Left lung (tissue), 10 donors: Measurements from ENCODE around the gene RENBP. TPM values are rescaled to one million over a fixed set of nuclear protein-coding genes. Genes with fewer than 3 reads are reported as not detected.

Experiments used
- ATAC-seq: fragments of 200-7000 bp; cut with Tn5 transposase; one replicate; pipeline ENCODE4 v1.9.1; 2020; ENCODE audit warnings: moderate library complexity
- DNase-seq, 4 donors: peaks; one replicate each; pipeline ENCODE4 v3.0.0-alpha.2; 2013 to 2020
- H3K27ac ChIP-seq, 2 donors: fragments of 200-600 bp; sonication (generic) in 1 of 2; one replicate each; pipeline versions ENCODE4 v1.5.0 to v1.8.0; 2020 to 2021
- H3K27me3 ChIP-seq, 2 donors: fragments of 200-600 bp; sonication (generic) in 1 of 2; one replicate each; pipeline versions ENCODE4 v1.5.0 to v1.8.0; 2020 to 2021
- H3K36me3 ChIP-seq, 2 donors: fragments of 200-600 bp; sonication (generic) in 1 of 2; one replicate each; pipeline versions ENCODE4 v1.5.0 to v1.8.0; 2020 to 2021
- H3K4me1 ChIP-seq, 2 donors: fragments of 200-600 bp; one replicate each; pipeline ENCODE4 v1.8.0; 2021
- H3K4me3 ChIP-seq, 2 donors: fragments of 200-600 bp; sonication (generic) in 1 of 2; one replicate each; pipeline versions ENCODE4 v1.5.0 to v1.8.0; 2020 to 2021; ENCODE audit warnings: mild to moderate bottlenecking in 1 of 2
- H3K9me3 ChIP-seq, 2 donors: fragments of 200-600 bp; sonication (generic) in 1 of 2; one replicate each; pipeline versions ENCODE4 v1.5.0 to v1.8.0; 2020 to 2021
- CTCF ChIP-seq, 2 donors: fragments of 200-600 bp; sonication (generic) in 1 of 2; IDR thresholded peaks; one replicate each; pipeline versions ENCODE4 v1.5.0 to v1.8.0; 2021; ENCODE audit warnings: antibody characterized with exemption in 2 of 2
- intact Hi-C, 2 donors: fragments of 100-400 bp; cut with DNase I; formaldehyde crosslinking; loops; one replicate each; pipeline versions ENCODE4 v1.11.2 to v1.14.2; 2022
- polyA plus RNA-seq, 6 donors: library from polyadenylated mRNA; unstranded; fragments of 120-200 nt; gene quantifications; one replicate each; pipeline ENCODE4 v1.2.1, GENCODE V29; 2013; ENCODE audit not compliant: insufficient read length in 6 of 6
- total RNA-seq, 2 donors: library from RNA; stranded (reverse); fragmentation: NEBNext Ultra II Directional; extraction: Animal tissue kit (Norgen Biotek cat#: 25700); gene quantifications; one replicate each; pipeline ENCODE4 v1.2.1, GENCODE V29; 2021
- donor health status: DM: no; HTN: yes; CAD: no.
- donor health status: DM: no; HTN: no; CAD: no.

The RENBP gene
- total and polyA plus RNA-seq, 8 donors = 5.2 to 62.1 (median 6.7) TPM

DNA sequence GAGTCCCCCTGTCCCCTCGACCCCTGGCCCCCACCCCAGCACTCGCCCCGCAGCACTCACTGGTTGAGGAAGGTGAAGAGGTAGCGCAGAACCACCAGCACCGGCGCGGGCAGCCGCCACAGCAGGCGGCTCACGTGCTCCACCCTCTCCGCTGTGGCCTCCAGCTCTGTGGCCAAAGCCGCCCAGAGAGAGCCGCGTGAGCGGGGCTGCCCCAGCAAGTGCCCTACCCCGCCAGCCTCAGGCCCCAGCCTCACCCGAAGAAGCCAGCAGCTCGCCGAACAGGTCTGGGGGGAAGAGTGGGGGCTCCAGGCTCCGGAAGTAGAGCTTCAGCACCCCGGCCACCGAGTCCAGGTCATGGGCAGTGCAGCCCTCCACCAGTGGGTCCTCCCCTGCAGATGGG lies 34.0 kb downstream of the RENBP start:
- Histone ChIP-seq H3K9me3 (no peaks in the 10 kb centered on the region), H3K36me3 (peaks cover 0 to 68% of the 10 kb centered on the region in 2 donors), H3K4me1 (no peaks in the 10 kb centered on the region), H3K27ac (no peak overlapping the region), H3K27me3 (no peaks in the 10 kb centered on the region), H3K4me3 (no peak overlapping the region)
- intact Hi-C loops = no loop called here
- ATAC-seq = no peak
- DNase-seq = peak in 1 of 4 donors; percentile 45
- no peak for TF ChIP-seq CTCF (IDR thresholded peaks at IDR 0.05)

GRCh38 chrX:153909980-153910360 lies 34.5 kb downstream of the RENBP start:
- Histone ChIP-seq H3K27ac (no peak overlapping the region), H3K9me3 (no peaks in the 10 kb centered on the region), H3K4me3 (no peak overlapping the region), H3K36me3 (peaks cover 0 to 68% of the 10 kb centered on the region in 2 donors), H3K27me3 (no peaks in the 10 kb centered on the region), H3K4me1 (peaks cover 0 to 2% of the 10 kb centered on the region in 2 donors)
- DNase-seq = peak in 1 of 4 donors; percentile 31
- TF ChIP-seq CTCF (IDR thresholded peaks at IDR 0.05) = no peak
- no peak for ATAC-seq
- intact Hi-C loops = no loop called here

DNA sequence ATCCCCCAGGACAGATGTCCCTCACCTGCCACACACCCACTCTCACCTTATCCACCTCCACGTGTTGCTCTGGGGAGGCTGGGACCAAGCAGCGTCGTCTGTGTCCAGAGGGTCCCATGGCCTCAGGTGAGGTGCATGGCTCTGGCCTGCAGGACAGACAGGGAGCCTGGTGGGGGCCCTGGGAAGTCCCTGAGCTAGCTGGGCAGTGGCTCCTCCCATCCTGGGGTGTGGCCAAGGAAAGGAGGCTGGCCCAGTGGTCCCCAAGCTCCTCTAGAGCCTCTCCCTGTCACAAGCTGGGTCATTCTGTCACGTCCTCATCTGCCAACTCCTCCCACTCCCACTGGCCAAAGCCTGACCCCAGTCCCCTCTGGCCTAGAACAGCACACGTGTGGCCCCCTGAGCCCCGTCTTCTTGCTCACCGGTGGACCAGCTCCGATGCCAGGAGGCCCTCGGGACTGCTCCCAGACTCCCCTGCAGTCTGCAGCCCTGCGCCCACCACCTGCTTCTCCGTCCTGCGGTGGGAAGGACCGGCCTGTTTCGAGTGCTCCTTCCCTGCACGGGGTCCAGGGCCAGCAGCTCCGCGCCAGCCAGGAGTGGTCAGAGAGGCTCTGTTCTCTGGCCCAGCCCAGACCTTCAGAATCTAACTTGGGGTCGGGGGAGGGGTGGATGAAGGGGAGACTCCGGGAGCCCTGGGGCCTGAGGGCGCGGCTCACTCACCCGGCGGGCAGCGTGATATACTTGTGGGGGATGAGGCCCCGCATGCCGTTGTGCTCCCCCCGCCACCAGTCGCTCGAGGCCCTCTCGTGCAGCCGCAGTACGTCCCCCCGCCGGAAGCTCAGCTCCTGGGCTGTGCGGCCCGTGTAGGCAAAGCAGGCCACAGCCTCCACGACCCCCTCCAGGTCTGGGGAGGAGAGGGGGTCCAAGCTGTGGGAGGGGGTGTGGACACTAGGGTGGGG lies 35.1 kb downstream of the RENBP start:
- DNase-seq (peak in 1 of 4 donors; percentile 44), ATAC-seq (no peak)
- H3K9me3 ChIP-seq = no peaks in the 10 kb centered on the region
- intact Hi-C loops = no loop called here
- no peak overlapping the region for H3K4me3 ChIP-seq
- H3K27ac ChIP-seq = no peak overlapping the region
- TF ChIP-seq CTCF (IDR thresholded peaks at IDR 0.05) = no peak
- no peaks in the 10 kb centered on the region for H3K27me3 ChIP-seq
- H3K36me3 ChIP-seq = peaks cover 0 to 64% of the 10 kb centered on the region in 2 donors
- peaks cover 0 to 9% of the 10 kb centered on the region in 2 donors for H3K4me1 ChIP-seq

DNA sequence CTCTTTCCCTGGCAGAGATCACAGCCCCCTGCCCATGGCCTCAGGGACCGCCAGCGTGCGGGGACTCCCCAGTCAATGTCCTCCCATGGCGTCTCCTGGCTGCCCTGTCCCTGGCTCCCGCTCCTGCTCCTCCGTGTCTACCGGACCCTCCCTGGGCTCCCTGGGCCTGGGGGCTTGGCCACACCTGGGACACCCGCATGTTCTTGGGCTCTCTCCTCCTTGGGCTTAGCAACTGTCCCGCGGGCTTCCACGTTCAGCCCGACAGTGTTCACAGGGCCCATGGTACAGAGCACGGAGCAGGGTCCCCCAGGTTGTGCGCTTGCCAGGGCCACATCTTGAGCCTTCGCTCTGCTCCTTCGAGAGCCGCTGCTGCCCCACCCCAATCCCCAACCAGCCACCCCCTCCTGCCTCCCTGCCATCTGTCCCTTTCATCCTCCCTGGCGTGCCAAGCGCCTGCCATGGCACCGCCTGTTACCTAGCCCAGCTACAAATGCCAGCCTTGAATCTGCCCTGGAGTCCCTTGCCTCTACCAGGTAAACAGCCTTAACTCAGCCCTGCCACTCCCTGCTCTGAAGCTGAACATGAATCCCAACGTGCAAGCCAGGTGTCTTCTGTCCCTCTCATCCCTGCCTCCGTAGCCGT lies 36.1 kb downstream of the RENBP start:
- Histone ChIP-seq H3K36me3 (peaks cover 0 to 55% of the 10 kb centered on the region in 2 donors), H3K27ac (no peak overlapping the region), H3K9me3 (no peaks in the 10 kb centered on the region), H3K4me3 (no peak overlapping the region), H3K27me3 (no peaks in the 10 kb centered on the region), H3K4me1 (peaks cover 0 to 14% of the 10 kb centered on the region in 2 donors)
- no peak for TF ChIP-seq CTCF (IDR thresholded peaks at IDR 0.05)
- intact Hi-C loops = no loop called here
- ATAC-seq (no peak), DNase-seq (no peak)

DNA sequence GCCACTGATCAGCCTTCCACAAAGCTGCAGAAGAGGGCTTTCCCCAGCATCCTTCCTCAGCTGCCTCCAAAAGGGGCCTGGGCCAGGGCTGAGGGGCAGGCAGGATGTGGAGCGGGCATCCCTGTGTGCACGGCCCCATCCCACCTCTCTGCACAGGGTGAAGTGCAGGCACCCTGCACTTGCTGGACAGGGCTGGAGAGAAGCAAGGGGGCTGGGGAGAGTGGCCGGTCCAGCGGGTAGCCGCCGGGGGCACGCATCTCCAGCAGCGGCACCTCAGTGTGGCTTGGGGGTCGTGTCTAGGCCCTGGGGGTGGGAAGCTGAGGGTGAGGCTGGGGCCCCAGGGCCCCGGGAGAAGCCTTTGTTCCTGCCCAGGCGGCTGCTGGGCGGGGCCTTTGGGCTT lies 37.0 kb downstream of the RENBP start:
- Histone ChIP-seq H3K4me1 (peaks cover 0 to 18% of the 10 kb centered on the region in 2 donors), H3K9me3 (no peaks in the 10 kb centered on the region), H3K27ac (no peak overlapping the region), H3K36me3 (peaks cover 0 to 46% of the 10 kb centered on the region in 2 donors), H3K4me3 (no peak overlapping the region), H3K27me3 (no peaks in the 10 kb centered on the region)
- DNase-seq (peak in 1 of 4 donors; percentile 23), ATAC-seq (no peak)
- no peak for TF ChIP-seq CTCF (IDR thresholded peaks at IDR 0.05)
- intact Hi-C loops = no loop called here
